GM19043 (cell line): Measurements from ENCODE around the gene CHST12.
"Not testable (repeated sequence)": the region's sequence is repeated elsewhere in the genome, so short reads cannot be mapped to it uniquely, and the experiment has no call there.

Source experiments
- ATAC-seq: cut with Tn5 transposase; IDR thresholded peaks from one replicate; pipeline ENCODE4 v1.9.1; 2021; ENCODE audit warnings: low read depth; ENCODE audit not compliant: unreplicated experiment

CHST12 gene

DNA sequence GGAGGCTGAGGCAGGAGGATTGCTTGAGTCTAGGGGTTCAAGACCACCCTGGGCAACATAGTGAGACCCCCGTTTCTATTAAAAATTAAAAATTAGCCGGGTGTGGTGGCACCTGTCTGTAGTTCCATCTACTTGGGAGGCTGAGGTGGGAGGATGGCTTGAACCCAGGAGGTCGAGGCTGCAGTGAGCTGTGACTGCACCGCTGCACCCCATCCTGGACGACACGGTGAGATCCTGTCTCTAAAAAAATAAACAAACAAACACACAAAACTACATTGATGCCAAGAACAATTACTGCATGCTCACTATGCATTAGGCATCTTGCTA, 761 bp upstream of the CHST12 start:
- ATAC-seq = no peak

DNA sequence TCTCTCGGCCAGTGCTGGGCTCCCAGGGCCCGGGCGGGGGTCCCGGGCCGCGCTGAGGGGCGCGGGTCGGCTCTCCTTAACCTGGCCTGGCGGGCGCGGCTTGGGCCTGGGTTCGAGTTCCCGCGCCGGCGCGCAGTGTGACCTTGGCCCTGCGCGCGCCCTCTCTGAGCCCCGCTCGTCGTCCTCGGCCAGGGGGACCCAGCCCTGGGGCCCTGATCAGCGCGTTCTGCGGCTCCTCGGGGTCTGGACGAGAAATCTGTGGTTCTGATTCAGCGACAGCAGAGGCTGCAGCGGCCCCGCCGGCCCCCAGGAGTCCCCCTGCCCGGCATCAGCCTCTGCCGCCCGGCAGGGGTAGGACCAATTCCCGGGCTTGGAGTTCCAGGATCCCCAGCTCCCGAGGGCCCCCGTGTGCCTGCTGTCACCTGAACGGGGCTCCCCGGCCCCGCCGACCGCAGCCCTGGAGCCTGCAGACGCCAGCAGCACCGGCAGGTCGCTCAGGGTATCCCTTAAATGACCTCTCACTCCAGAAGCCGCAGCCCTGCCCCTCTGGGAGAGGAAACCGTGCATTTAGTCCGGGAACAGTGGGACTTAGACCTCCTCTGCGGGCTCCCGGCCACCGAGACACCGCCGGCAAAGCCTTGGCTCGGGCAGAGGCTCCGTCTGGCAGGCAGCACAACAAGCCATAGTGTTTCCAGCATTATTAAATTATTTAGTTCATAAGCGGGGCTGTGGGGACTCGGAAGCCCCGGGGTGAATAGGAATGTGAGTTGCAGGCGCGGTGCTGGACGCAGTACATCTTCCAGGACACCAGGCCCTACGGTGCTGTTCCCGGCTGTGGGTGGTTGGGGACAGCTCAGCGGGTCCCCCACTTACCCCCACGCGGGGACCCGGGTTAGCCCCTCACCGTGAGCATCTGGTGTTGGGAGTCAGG, 572 bp downstream of the CHST12 start:
- no peak for ATAC-seq

DNA sequence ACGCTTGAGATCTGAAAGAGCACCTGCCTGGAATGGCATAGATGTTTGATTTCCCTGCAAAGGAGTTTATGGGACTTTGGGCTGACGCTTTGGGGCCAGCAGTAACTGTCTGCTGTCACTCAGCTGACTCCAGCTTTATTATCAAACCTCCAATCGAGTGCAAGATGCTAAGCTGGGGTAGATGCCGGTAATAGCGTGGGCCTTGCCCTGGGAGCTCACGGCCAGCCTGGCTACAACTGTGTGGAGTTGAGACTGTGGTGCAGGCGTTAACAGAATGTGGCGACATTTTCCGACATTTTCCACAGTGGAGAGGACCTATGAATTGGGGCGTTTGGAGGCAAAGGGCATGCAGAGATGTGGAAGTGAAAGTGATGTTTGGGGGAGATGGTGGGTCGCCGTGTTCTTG, 1.3 kb downstream of the CHST12 start:
- ATAC-seq = no peak

DNA sequence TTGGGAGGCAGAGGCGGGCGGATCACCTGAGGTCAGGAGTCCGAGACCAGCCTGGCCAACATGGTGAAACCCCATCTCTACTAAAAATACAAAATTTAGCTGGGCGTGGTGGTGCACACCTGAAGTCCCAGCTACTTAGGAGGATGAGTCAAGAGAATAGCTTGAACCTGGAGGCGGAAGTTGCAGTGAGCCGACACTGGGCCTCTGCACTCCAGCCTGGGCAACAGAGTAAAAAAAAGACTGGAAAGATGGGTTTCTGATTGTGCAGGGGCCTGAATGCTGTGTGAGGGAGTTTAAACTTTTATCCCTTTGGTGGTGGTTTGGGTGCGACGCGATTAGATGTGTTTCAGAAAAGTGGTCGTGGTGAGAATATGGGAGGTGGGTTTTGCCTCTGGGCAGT, 1.8 kb downstream of the CHST12 start:
- ATAC-seq = no peak

DNA sequence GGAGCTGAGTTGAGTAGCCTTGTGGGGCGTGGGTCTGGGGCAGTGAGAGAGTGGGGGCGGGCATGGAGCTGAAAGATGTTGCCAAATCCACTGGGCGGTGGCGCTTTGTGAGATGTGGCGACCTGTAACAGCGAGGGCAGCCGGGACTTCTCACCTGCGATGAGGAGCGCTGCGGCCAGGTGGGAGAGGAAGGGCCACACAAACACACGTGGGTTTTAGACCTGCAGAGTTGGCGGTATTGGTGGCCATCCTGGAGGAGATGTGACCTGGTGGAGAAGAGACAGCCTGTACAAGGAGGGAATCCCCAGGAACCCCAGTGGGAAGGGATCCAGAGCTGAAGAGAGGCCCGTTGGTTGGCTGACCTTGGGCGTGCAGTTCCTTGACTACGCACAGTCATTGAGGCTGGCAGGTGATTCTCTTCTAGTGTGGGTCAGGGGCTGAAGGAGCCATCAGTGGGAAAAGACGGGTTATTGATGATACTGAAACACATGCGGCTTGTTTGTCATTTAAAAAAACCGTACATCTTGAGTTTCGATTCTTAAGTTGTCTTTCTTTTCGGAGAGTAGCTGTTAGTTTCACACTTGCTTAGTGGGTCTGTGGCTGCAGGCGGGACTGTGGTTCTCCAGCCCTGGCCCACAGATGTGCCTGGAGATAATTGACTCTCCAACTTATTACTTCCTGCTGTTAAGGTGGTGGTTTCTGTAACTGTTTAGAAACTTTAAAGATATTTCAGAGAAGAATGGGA, 2.4 kb downstream of the CHST12 start:
- ATAC-seq = peak; percentile 48

DNA sequence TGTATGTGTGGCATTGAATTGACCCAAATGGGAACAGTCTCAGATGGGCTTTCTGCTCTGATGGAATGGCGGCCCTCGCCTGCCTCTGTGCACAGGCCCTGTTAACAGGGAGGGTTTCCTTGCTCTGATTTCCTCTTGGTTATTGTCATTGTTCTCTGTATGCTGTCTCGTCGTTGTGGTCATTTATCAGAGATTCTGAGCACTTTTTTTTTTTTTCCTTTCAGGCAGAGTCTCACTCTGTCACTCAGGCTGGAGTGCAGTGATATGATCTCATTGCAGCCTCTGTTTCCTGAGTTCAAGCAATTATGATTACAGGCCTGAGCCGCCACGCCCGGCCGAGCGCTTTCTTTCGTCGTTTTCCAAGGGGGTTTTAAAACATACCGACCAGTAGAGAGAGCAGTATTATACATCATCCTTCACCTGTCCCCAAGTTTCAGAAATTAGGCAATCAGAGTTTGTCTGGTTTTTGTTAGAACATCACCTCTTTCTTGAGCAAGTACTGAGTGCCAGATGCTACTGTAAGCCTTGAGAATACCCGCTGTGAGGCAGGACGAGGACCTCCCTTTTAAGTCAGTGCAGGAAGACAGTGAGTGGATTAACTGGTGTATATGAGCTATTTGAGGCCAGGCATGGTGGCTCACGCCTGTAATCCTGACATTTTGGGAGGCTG, 6.5 kb downstream of the CHST12 start:
- ATAC-seq = no peak

DNA sequence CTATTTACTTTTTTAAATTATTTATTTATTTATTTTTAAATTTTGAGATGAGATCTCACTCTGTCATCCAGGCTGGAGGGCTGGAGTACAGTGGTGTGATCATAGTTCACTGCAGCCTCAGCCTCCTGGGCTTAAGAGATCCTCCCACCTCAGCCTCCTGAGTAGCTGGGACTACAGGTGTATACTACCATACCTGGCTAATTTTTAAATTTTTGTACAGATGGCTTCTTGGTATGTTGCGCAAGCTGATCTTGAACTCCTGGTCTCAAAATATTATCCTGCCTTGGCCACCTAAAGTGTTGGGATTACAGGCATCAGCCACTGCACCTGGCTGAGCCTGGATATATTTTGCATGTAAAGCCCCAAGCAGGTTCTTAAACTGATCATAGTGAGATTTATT, 7.6 kb downstream of the CHST12 start:
- ATAC-seq = no peak

DNA sequence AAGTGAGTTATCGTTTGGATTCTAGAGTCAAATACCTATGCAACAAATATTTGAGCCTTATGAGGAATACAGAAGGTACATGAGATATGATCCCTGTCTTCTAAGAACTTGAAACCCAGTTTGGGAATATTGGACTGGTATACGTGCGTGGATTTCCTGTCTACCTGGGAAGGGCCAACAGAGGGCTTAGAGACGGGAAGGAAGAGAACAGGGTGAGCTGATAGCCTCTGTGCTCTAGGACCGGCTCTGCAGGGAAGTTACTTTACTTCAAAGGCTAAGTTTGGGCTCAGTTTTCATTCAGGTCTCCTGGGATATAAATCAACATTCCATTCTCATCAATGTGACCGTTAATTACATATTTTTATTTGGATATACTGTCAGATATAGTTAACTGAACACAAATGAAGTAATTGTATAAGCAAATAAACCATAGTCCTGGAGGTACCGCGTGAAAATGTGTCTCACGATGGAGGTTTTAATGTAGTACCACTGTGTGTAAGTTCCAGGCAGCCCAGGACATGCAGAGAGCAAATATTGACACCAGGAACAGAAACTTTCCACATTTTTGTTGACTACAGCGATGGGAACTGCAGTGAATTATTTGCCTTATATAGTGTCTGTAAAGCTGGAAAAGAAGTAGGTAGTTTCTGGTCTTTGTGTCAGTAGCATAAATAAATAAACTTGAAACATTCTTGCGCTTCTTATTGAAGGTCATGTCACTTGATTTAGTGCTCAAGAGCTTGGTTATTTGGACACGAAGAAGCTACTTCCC, 8.6 kb downstream of the CHST12 start:
- ATAC-seq = no peak

DNA sequence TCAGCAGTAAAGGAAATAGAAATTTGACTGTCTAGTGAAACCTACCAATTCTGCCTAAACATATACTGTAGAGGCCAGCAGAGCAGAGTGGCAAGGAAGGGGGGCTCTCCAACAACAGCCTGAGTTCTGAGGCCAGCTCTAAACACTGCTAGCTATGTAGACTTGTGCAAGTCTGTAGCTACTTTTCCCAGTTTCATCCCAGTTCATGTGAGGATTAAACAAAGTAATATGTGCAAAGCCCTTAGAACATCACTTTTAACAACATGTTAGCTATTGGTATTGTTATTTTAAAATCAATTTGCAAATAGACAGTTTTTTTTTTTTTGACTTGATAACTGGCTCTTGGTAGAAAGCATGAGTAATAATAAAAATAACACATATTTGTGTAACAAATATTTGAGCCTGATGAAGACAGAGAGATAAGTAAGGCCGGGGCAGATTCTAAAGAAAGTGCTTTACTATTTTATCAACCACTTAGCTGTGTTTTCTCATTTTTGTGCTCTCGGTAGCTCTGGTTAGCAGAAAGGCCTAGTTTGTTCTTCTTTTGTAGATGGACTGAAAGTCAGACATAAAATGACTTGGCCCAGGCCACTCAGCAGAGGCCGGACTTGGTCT, 9.3 kb downstream of the CHST12 start:
- ATAC-seq = no peak

DNA sequence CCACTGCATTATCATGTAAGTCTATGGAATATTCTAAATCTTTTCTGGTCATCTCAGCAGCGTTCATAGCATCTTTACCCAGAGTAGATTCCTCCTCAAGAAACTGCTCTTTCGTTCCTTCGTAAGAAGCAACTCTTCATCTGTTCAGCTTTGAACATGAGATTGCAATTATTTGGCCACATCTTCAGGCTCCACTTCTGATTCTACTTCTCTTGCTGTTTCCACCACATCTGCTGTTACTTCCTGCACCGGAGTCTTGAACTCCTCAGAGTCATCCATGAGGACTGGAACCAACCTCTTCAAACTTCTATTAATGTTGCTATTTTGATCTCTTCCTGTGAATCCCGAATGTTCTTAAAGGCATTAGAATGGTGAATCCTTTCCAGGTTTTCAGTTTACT, 12.7 kb downstream of the CHST12 start:
- ATAC-seq = no peak

DNA sequence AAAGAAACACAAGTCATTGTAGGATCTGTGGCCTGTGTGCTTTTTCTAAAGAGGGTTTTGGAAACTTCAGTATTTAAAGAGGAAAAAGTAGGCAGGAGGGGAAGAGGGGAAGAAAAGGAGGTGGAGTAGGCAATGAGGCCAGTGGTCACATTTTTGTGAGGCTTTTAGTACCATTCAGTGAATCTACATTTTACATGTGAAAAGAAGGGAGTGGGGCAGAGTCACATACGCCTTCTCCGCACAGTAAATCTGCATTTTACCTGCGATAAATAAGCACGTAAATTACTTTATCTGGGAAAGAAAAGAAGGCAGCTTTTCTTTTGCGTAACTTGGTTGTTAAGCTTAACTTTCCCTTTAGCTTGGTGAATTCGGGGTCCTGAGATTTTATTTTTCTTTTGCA, 13.2 kb downstream of the CHST12 start:
- no peak for ATAC-seq

DNA sequence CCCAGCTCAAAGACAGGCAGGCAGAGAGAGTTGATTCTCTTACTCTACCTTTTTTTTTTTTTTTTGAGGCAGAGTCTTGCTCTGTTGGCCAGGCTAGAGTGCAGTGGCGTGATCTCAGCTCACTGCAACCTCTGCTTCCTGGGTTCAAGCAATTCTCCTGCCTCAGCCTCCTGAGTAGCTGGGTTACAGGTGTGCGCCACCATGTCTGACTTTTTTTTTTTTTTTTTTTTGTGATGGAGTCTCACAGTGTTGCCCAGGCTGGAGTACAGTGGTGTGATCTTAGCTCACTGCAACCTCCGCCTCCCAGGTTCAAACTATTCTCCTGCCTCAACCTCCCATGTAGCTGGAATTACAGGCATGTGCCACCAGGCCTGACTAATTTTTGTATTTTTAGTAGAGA, 13.8 kb downstream of the CHST12 start:
- not testable (repeated sequence) for ATAC-seq

DNA sequence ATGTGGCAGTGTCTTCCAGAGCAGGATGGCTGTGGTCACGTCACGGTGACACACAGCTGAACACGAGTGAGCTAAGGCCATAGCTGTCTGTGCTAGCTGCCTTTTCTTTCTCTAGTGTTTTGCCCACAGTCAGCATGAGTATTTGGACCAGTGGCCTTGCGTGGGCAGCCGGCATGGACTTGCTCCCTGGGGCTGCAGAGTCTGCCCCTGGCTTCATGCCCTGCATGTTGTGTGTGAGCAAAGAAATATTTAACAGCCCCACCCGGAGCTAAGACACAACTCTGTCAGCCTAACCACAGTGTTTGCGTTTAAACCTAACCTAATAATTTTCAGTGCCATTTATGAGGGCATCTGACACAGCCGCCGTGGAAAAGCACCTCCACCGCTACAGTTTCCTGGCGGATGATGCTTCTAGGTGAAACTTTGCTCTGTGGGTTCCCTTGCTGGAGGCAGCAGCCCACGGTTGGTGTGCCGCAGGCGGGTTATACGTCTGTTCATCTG, 14.6 kb downstream of the CHST12 start:
- ATAC-seq = no peak

DNA sequence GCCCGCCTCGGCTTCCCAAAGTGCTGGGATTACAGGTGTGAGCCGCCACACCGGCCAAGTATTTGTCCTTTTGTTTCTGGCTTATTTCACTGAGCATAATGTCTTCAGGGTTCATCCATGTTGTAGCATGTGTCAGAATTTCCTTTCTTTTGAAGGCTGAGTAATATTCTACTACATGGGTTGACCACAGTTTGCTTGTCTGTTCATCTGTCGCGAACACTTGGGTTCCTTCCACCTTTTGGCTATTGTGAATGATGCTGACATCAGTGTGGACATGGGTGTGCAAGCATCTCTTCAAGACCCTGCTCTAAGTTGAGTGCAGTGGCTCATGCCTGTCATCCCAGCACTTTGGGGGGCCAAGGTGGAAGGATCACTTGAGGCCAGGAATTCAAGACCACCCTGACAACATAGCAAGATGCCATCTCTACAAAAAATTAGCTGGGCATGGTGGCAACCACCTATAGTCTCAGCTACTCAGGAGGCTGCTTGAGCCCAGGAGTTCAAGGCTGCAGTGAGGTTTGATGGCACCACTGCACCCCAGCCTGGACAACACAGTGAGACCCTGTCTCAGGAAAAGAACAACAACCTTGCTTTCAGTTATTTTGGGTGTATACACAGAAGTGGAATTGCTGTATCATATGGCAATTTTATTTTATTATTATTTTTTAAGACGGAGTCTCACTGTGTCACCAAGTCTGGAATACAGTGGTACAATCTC, 17.0 kb downstream of the CHST12 start:
- ATAC-seq = no peak

DNA sequence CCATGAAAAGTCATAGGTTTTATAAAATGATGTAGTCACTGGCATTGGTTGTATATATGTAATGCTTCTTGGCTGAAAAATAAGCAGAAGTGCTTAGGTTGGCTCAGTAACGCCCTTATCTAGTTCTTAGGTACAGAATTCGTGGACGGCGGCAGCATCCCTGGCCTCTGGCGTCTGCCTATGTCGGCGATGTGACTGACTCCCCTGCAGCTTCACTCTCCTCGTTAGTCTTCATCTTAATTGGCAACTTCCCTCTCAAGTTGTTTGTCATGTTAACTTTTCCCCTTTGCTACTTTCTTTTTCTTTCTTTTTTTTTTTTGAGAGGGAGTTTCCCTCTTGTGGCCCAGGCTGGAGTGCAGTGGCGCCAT, 18.5 kb downstream of the CHST12 start:
- no peak for ATAC-seq

DNA sequence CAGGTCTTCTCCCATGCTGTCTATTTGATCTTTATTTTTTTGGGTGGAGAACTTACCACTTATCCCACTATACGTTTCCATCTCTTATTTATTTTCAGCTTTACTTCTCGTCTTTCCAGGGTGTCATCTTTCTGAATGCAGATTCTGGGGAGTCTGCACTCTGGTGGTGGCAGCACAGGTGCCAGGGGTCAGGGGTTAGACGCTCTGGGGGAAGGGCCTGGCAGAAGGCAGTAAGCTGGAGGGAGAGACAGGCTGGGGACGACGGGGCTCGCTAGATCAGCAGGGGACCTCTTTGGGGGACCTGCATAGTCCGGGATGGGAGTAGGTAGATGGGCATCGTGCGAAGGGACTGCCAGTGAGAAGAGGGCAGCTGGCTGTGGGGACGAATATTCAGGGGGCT, 22.3 kb downstream of the CHST12 start:
- ATAC-seq = no peak

DNA sequence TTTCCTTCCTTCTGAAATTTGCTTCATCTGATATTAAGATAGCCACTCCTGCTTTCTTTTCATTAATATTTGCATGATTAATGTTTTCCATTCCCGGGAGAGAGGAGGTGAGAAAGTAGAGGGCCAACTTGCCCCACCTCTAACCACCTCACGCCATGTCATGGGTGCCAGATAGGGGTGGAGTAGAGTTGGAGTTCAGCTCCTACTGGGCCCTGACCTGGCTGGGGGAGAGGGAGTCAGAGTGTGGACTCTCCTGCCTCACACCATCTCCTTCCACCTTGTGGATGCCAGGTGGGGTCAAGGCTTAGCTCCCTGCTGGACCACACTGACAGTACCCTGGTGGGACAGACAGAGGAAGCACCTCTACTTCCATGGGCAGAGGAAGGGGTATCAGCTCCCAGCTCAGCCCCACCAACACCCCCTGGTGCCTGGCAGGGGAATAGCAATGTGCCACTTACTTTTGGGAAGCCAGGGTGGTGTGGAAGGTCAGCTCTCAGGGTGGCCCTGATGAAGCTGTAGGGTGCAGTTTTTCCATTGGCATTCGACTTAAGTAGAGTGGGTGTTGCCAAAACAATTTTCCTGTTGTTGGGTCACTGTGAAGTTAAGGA, 28.0 kb downstream of the CHST12 start:
- no peak for ATAC-seq

DNA sequence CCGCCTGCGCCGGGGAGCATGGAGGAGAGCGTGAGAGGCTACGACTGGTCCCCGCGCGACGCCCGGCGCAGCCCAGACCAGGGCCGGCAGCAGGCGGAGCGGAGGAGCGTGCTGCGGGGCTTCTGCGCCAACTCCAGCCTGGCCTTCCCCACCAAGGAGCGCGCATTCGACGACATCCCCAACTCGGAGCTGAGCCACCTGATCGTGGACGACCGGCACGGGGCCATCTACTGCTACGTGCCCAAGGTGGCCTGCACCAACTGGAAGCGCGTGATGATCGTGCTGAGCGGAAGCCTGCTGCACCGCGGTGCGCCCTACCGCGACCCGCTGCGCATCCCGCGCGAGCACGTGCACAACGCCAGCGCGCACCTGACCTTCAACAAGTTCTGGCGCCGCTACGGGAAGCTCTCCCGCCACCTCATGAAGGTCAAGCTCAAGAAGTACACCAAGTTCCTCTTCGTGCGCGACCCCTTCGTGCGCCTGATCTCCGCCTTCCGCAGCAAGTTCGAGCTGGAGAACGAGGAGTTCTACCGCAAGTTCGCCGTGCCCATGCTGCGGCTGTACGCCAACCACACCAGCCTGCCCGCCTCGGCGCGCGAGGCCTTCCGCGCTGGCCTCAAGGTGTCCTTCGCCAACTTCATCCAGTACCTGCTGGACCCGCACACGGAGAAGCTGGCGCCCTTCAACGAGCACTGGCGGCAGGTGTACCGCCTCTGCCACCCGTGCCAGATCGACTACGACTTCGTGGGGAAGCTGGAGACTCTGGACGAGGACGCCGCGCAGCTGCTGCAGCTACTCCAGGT, 29.7 kb downstream of the CHST12 start:
- no peak for ATAC-seq
